ENCODE data around the gene TSPAN18. TPM values are rescaled to one million over a fixed set of nuclear protein-coding genes. Genes with fewer than 3 reads are reported as not detected.

Gene TSPAN18
- total and polyA plus RNA-seq, 2 experiments from 2014 or later: 6.0 to 10.6 TPM

DNA sequence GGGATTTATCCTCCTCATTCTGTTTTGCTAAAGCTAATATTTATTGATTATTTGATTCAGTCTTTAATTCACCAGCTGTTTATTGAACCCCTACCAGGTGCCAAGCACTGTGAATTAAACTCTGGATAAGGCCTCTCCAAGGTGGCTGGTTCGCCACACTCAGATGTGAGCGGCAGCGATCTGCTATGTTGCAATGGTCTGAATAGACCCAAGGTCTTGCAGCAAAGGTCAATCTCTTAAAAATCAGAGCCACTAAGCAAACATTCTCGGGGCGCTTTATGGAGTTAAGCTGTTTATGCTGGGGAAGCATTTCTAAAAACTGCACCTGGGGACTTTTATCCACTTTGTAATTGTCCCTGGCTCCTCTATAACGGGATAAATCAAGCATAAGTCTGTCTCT lies 10.5 kb upstream of the TSPAN18 start:
- no peaks in the 10 kb centered on the region for H3K36me3 ChIP-seq (ENCODE audit: insufficient read depth)
- Mint-ChIP-seq H3K4me3 (no peak overlapping the region), H3K27ac (no peak overlapping the region), H3K4me1 (peaks cover 27% of the 10 kb centered on the region), H3K9me3 (no peaks in the 10 kb centered on the region), H3K36me3 (ENCODE audit: low read depth) (no peaks in the 10 kb centered on the region; the same call in 2 of the 3 replicates), H3K27me3 (ENCODE audit: insufficient read depth, low read depth, poor library complexity) (peaks cover 12% of the 10 kb centered on the region)
- H3K79me2 ChIP-seq (replicated peaks; ENCODE audit: insufficient read depth): no peaks in the 10 kb centered on the region
- TF ChIP-seq EZH2phosphoT487 (IDR thresholded peaks at IDR 0.05; ENCODE audit: unreplicated experiment) (no peak), ZNF114 (CRISPR knock-in tag; IDR thresholded peaks at IDR 0.05) (no peak), REST (IDR thresholded peaks at IDR 0.05; ENCODE audit: unreplicated experiment) (no peak)
- ATAC-seq (no peak), DNase-seq (ENCODE audit: low spot score) (no peak)
- no peak overlapping the region for H3K4me3 ChIP-seq
- no peaks in the 10 kb centered on the region for H4K20me1 ChIP-seq (replicated peaks; ENCODE audit: insufficient read depth)
- peaks cover 18% of the 10 kb centered on the region for H3K4me1 ChIP-seq (ENCODE audit: insufficient read depth)
- H3K27me3 ChIP-seq (ENCODE audit: insufficient read depth): no peaks in the 10 kb centered on the region
- no peak overlapping the region for H2AFZ ChIP-seq
- no peaks in the 10 kb centered on the region for H3K9me2 ChIP-seq (ENCODE audit: insufficient read depth)
- H3K4me2 ChIP-seq: no peak overlapping the region
- H3K27ac ChIP-seq (ENCODE audit: low read depth): no peak overlapping the region
- 0 out of 2 replicates have a peak, but pooled peaks cover 6% of the 10 kb centered on the region for H3F3A ChIP-seq (replicated peaks; ENCODE audit: low read depth)

- peaks cover 10% of the 10 kb centered on the region for H3K27me3 Mint-ChIP-seq (ENCODE audit: insufficient read depth, low read depth, poor library complexity)
- ATAC-seq: no peak
- Histone ChIP-seq H2AFZ (no peak overlapping the region), H3K4me2 (no peak overlapping the region), H3K27ac (ENCODE audit: low read depth) (no peak overlapping the region), H3K36me3 (ENCODE audit: insufficient read depth) (no peaks in the 10 kb centered on the region), H3K79me2 (replicated peaks; ENCODE audit: insufficient read depth) (no peaks in the 10 kb centered on the region), H3K4me3 (no peak overlapping the region), H4K20me1 (replicated peaks; ENCODE audit: insufficient read depth) (no peaks in the 10 kb centered on the region), H3K4me1 (ENCODE audit: insufficient read depth) (no peaks in the 10 kb centered on the region; the same call in 1 of the 2 replicates), H3K27me3 (ENCODE audit: insufficient read depth) (peaks cover 3% of the 10 kb centered on the region; the same call in 1 of the 2 replicates), H3K9me2 (ENCODE audit: insufficient read depth) (no peaks in the 10 kb centered on the region), H3F3A (replicated peaks; ENCODE audit: low read depth) (0 out of 2 replicates have a peak, but pooled peaks cover 5% of the 10 kb centered on the region)
- DNase-seq (ENCODE audit: low spot score): no peak
- H3K27ac Mint-ChIP-seq: no peak overlapping the region
- H3K36me3 Mint-ChIP-seq (ENCODE audit: low read depth): no peaks in the 10 kb centered on the region; the same call in 2 of the 3 replicates
- H3K9me3 Mint-ChIP-seq: no peaks in the 10 kb centered on the region
- peaks cover 18% of the 10 kb centered on the region for H3K4me1 Mint-ChIP-seq
- H3K4me3 Mint-ChIP-seq: no peak overlapping the region
- TF ChIP-seq NANOG (IDR thresholded peaks at IDR 0.05; ENCODE audit: borderline replicate concordance): no peak
- TF ChIP-seq EZH2phosphoT487 (IDR thresholded peaks at IDR 0.05; ENCODE audit: unreplicated experiment): no peak
- TF ChIP-seq ZNF114 (CRISPR knock-in tag; IDR thresholded peaks at IDR 0.05): no peak
- TF ChIP-seq ZNF462 (CRISPR knock-in tag; IDR thresholded peaks at IDR 0.05): no peak
- TF ChIP-seq REST (IDR thresholded peaks at IDR 0.05; ENCODE audit: unreplicated experiment): no peak
- no peak for TF ChIP-seq POLR2AphosphoS5 (IDR thresholded peaks at IDR 0.05; ENCODE audit: low read depth)
Observed at GRCh38 chr11:44718057-44718456, 8.7 kb upstream of the TSPAN18 start.

Measured in GM23338 (cell line).